ENCODE measurements around the gene PRDM11.
A peak's percentile ranks its signal among the peaks of the same experiment; 100 is the strongest.

Gene PRDM11

DNA sequence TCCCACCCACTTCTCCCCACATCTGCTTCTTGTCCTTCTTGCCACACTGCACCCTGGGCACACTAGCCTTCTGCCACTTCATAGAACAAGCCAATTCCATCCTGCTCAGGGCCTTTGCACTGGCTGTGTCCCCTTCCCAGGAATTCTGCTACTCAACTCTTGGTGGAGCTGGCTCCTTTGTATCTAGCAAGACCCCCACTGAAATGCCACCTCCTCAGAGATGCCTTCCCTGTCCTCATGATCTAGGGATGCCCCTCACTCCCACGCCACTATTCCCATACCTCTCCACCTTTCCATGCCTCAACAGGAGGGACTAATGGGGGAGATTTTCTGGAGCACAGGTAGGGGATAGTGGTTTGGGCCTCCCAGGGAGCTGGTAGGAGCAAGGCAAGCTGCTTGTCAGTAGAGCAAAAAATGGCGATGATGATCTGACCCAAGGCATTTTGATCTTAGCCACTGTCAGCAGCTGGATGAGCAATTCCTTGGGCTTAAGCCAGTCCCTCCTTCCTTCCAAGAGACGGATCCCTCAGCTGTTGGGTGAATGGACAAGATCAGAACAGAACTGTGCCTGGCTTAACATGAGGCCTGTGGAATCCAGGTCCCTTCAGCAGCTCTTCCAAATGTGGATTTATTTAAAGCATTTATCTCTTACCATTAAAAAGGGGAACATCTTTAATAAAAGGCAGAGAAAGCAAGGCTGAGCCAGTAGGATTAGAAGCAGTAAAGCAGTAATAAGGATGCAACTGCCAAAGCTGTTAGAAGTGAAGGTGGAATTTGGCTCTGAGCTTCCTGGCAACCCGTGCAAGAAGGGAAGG, 4.0 kb upstream of the PRDM11 start:
- DNase-seq (ENCODE audit: low spot score): peak; percentile 43

DNA sequence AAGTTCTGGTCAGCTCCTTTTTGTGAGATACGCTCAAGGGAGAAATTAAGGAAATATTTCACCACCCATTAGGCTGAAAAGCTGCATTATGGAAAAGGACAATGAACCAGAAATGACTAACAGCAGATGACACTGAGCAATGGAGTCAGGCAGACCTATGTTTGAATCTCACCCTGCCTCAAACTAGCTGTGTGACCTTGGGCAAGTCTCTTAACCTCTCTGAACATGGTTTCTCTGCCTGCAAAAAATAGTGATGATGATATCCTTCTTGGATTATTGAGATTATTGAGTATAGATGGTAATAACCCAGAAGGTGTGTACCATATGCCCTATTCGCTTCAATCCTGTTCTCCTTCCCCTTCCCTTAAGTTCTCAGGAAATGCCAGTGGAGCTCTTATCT, 2.9 kb upstream of the PRDM11 start:
- no peak for DNase-seq (ENCODE audit: low spot score)

GRCh38 chr11:45144126-45145082, 2.0 kb upstream of the PRDM11 start:
- no peak for DNase-seq (ENCODE audit: low spot score)

GRCh38 chr11:45145083-45145378, 1.4 kb upstream of the PRDM11 start:
- no peak for DNase-seq (ENCODE audit: low spot score)

GRCh38 chr11:45145379-45146071, 914 bp upstream of the PRDM11 start:
- peak; percentile 76 for DNase-seq (ENCODE audit: low spot score)

GRCh38 chr11:45147017-45147728, 734 bp downstream of the PRDM11 start:
- peak; percentile 99 for DNase-seq (ENCODE audit: low spot score)

GRCh38 chr11:45147891-45148675, 1.6 kb downstream of the PRDM11 start:
- DNase-seq (ENCODE audit: low spot score): no peak

- DNase-seq (ENCODE audit: low spot score): no peak
Measured at GRCh38 chr11:45149483-45150056, 3.1 kb downstream of the PRDM11 start.

DNA sequence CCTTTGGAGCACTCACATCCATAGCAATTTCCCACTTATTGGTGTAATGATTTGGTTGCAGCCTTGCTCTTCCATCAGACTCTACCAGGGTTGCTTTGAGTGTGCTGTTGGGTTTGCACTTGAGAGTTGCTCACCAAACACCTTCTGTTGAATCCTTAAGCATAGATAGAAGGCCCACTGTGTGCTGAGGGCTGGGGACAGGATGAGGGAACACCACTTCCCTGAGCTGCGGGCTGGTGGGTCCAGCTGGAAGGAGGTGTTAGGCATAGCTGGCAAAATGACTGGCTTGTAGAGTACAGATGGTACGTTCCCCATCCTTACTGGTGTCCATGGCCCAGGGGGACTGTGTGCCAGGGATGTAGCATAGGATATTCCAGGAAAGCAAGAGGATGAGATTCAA, 3.9 kb downstream of the PRDM11 start:
- DNase-seq (ENCODE audit: low spot score): no peak

GRCh38 chr11:45150943-45151342, 4.5 kb downstream of the PRDM11 start:
- DNase-seq (ENCODE audit: low spot score): no peak

GRCh38 chr11:45151362-45151982, 5.0 kb downstream of the PRDM11 start:
- no peak for DNase-seq (ENCODE audit: low spot score)

DNA sequence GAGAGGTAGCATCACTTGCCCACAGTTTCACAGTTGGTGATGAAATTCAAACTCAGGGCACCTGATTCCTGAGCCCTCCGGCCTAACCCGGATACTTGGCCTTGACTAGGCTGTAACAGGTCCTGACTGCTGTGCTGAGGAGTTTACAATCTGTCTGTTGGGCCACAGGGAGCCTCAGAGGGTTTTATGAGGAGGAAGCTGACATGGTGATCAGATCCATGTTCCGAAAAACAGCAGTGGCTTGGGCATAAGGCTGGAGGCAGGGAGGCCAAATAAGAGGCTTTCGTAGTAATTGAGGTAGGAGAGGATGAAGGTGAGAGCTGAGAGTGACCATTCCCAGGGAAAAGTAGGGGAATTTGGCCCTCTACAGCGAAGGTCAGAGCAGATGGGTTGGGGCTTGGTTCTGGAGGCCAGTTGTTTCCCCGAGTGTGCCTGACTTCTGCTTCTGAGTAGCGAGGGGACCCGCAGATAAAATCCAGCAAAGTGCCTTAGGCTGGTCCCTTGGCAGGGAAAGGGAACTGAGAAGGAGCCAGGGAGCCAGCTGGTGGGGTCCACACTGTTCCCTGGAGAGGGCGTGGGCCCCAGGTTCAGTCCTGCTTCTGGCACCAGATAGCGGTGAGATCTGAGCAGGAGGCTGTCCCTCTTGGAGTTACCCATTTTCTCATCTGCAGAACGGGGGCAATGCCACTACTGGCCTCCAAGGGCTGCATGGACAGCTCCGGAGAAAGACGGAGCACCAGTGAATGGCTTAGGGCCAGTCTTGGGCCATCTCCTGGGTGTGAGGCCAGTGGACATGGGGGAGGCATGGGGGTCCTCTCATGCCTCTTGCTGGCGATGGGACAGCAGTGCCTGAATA, 6.5 kb downstream of the PRDM11 start:
- no peak for DNase-seq (ENCODE audit: low spot score)

DNA sequence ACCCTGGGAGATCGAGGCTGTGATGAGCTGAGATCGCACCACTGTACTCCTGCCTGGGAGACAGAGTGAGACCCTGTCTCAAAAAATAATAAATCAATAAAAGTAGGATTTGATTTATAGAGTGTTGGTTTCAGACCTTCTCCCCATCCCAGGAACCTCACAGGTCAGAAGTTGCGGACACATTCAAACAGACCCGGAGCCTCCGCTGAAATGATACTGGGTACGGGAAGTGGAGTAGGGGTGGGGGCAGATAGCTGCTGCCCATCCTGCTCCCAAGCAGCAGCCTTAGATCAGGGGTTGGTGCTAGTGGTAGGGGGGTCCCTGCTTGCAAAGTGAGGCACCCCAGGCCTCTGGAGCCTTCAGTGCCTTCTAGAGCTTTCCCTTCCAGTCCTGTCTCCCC, 7.8 kb downstream of the PRDM11 start:
- DNase-seq (ENCODE audit: low spot score): no peak

GRCh38 chr11:45155058-45155551, 8.7 kb downstream of the PRDM11 start:
- DNase-seq (ENCODE audit: low spot score): no peak

DNA sequence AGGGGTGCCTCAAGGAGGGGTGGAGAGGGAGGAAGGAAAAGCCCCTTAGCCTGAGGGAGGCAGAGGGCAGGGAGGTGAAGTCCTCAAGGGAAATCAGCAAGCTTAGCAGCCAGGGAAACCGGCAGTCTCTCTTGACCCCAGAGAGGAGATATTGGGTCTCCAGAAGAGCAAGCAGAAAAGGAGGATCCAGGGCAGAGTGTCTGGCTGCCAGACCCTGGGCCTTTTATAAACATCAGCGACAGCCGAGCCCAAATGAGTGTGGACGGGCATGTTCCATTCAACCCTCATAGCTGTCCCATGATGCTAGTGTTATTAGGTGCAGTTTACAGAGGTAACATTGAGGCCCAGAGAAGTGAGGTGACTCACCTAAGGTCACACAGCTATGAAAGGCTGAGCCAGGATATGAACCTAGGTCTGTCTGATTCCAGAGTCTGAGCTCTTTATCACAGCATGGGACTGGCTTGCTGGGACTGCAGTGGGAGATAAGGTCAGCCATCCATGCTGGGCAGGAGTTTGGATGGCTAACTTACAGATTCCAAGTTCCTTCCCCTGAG, 9.3 kb downstream of the PRDM11 start:
- DNase-seq (ENCODE audit: low spot score): no peak

GRCh38 chr11:45156201-45156600, 9.8 kb downstream of the PRDM11 start:
- no peak for DNase-seq (ENCODE audit: low spot score)

DNA sequence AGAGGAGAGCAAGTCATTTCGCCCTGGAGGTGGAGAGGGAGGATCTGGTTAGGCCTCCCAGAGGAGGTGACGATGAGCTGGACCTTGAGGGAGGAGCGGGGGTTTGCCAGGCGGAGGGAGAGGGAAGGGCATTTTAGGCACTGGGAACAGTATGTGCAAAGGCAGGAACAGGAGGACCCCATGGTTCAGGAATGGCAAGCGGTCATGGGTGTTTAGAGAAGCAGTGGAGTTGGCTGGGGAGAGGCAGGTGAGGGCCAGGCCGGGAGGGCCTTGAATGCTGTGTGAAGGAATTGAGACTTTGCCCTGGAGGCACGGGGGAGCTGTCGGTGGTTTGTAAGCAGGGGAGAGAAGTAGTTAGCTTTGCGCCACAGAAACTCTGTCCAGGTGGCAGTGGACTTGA, 10.3 kb downstream of the PRDM11 start:
- no peak for DNase-seq (ENCODE audit: low spot score)

GRCh38 chr11:45157247-45158209, 11.1 kb downstream of the PRDM11 start:
- DNase-seq (ENCODE audit: low spot score): no peak
